MV-4-11 (cell line): ENCODE measurements around the gene GAA.
"Not testable (repeated sequence)": the region's sequence is repeated elsewhere in the genome, so short reads cannot be mapped to it uniquely, and the experiment has no call there.

Source experiments
- DNase-seq: peaks from one replicate; lab custom pipeline; 2025; lab: John Stamatoyannopoulos, UW

GAA gene

GRCh38 chr17:80083136-80083661 is 18.2 kb upstream of the GAA start:
- DNase-seq: no peak

- no peak for DNase-seq
Observed at GRCh38 chr17:80084773-80085172, 16.6 kb upstream of the GAA start.

GRCh38 chr17:80086081-80086480 is 15.3 kb upstream of the GAA start:
- no peak for DNase-seq

- no peak for DNase-seq
Observed at GRCh38 chr17:80086616-80087015, 14.8 kb upstream of the GAA start.

- no peak for DNase-seq
Observed at GRCh38 chr17:80087346-80088265, 13.8 kb upstream of the GAA start.

- no peak for DNase-seq
Observed at GRCh38 chr17:80089762-80090161, 11.6 kb upstream of the GAA start.

- DNase-seq: not testable (repeated sequence)
Observed at GRCh38 chr17:80090164-80090563, 11.2 kb upstream of the GAA start.

GRCh38 chr17:80091376-80091775 is 10.0 kb upstream of the GAA start:
- DNase-seq: no peak

GRCh38 chr17:80092959-80093358 is 8.4 kb upstream of the GAA start:
- DNase-seq: peak; percentile 96

- DNase-seq: no peak
Observed at GRCh38 chr17:80095038-80095843, 6.1 kb upstream of the GAA start.

- no peak for DNase-seq
Observed at GRCh38 chr17:80095844-80096475, 5.4 kb upstream of the GAA start.

- DNase-seq: no peak
Observed at GRCh38 chr17:80096561-80097021, 4.8 kb upstream of the GAA start.

GRCh38 chr17:80097127-80097621 is 4.2 kb upstream of the GAA start:
- DNase-seq: no peak

GRCh38 chr17:80097844-80098691 is 3.3 kb upstream of the GAA start:
- no peak for DNase-seq

GRCh38 chr17:80099291-80100034 is 1.9 kb upstream of the GAA start:
- no peak for DNase-seq

- DNase-seq: no peak
Observed at GRCh38 chr17:80100035-80100323, 1.4 kb upstream of the GAA start.

GRCh38 chr17:80101946-80102663 is 724 bp downstream of the GAA start:
- DNase-seq: peak; percentile 36

- DNase-seq: no peak
Observed at GRCh38 chr17:80102664-80103448, 1.5 kb downstream of the GAA start.

- no peak for DNase-seq
Observed at GRCh38 chr17:80103449-80104085, 2.2 kb downstream of the GAA start.
